Panc1 (cell line): ENCODE results near the gene LRRC38. TPM values are rescaled to one million over a fixed set of nuclear protein-coding genes. Genes with fewer than 3 reads are reported as not detected.

Experiments used
- ATAC-seq: fragments of 200-7000 bp; cut with Tn5 transposase; 2 replicates; pipeline ENCODE4 v1.9.1; 2020; ENCODE audit warnings: mild to moderate bottlenecking, moderate library complexity
- BruUV-seq: library from RNA; stranded (reverse); fragments of 400-500 nt; replicated peaks from 2 replicates; lab custom pipeline; 2021; lab: Mats Ljungman, UMichigan
- CTCF ChIA-PET: fragments of 300-600 bp; sonication (Branson Sonifier 250); formaldehyde crosslinking; loops from one replicate; lab custom pipeline; 2022; ENCODE audit warnings: antibody characterized with exemption; lab: Charles Lee
- POLR2A ChIA-PET: fragments of 300-600 bp; sonication (Branson Sonifier 250); formaldehyde crosslinking; loops from one replicate; lab custom pipeline; 2022; ENCODE audit warnings: antibody characterized with exemption; lab: Charles Lee
- DNase-seq: peaks from one replicate; pipeline ENCODE4 v3.0.0-alpha.2; 2010; ENCODE audit warnings: low read depth, low spot score
- H3K27ac ChIP-seq: 2 replicates; pipeline ENCODE4 v1.5.1; 2011; ENCODE audit warnings: mild to moderate bottlenecking, low read length, inconsistent platforms
- H3K27me3 ChIP-seq: fragments of 200-500 bp; sonication (Bioruptor generic); 2 replicates; pipeline ENCODE4 v1.6.0; 2014; ENCODE audit warnings: low read length, inconsistent platforms; ENCODE audit not compliant: control insufficient read depth, insufficient read depth
- H3K36me3 ChIP-seq: fragments of 200-500 bp; sonication (Bioruptor generic); 2 replicates; pipeline ENCODE4 v1.5.1; 2014; ENCODE audit warnings: inconsistent platforms, mild to moderate bottlenecking, low read length, moderate library complexity; ENCODE audit not compliant: control insufficient read depth, insufficient read depth
- H3K4me1 ChIP-seq: 2 replicates; pipeline ENCODE4 v1.5.1; 2011; ENCODE audit warnings: inconsistent platforms, mild to moderate bottlenecking, low read length, moderate library complexity; ENCODE audit not compliant: control insufficient read depth, insufficient read depth
- H3K4me3 ChIP-seq, 2 experiments: 2 replicates each; pipeline ENCODE4 v1.5.1; 2011 to 2012; ENCODE audit warnings: low read depth in 2 of 2, low read length in 2 of 2, mild to moderate bottlenecking in 2 of 2, inconsistent platforms in 1 of 2, moderate library complexity in 1 of 2
- H3K9me3 ChIP-seq: fragments of 200-500 bp; sonication (Bioruptor generic); 2 replicates; pipeline ENCODE4 v1.5.1; 2014; ENCODE audit warnings: low read depth, mild to moderate bottlenecking, inconsistent platforms, low read length, moderate library complexity; ENCODE audit not compliant: control insufficient read depth, insufficient read depth
- CTCF ChIP-seq: fragments of 450-650 bp; IDR thresholded peaks from 2 replicates; pipeline ENCODE4 v1.5.1; 2017; ENCODE audit warnings: mild to moderate bottlenecking
- POLR2AphosphoS5 ChIP-seq: IDR thresholded peaks from 2 replicates; pipeline ENCODE4 v1.6.1; 2012; ENCODE audit warnings: mild to moderate bottlenecking, low read depth, low read length, moderate library complexity
- REST ChIP-seq, 2 experiments: IDR thresholded peaks; 2 replicates each; pipeline ENCODE4 v1.6.1; 2011 to 2012; ENCODE audit warnings: low read depth in 2 of 2, control low read depth in 1 of 2, low read length in 1 of 2, mild to moderate bottlenecking in 1 of 2, moderate library complexity in 1 of 2; ENCODE audit not compliant: insufficient read depth in 1 of 2
- SIN3A ChIP-seq: IDR thresholded peaks from 2 replicates; pipeline ENCODE4 v1.6.1; 2012; ENCODE audit warnings: low read depth, mild to moderate bottlenecking, low read length, moderate library complexity, borderline replicate concordance; ENCODE audit not compliant: insufficient read depth
- TCF7L2 ChIP-seq: IDR thresholded peaks from 2 replicates; pipeline ENCODE4 v1.6.1; 2011; ENCODE audit warnings: mild to moderate bottlenecking, low read depth, low read length, inconsistent platforms
- in situ Hi-C: cut with HindIII; loops from 2 replicates; pipeline ENCODE4 v1.10.0; 2016; ENCODE audit warnings: low sequenced_read_pairs, low pct_unique_long_range_greater_than_20kb
- intact Hi-C: fragments of 100-400 bp; cut with micrococcal nuclease; formaldehyde crosslinking; loops from one replicate; pipeline ENCODE4 v1.10.0; 2022; ENCODE audit not compliant: unreplicated experiment
- total RNA-seq: library from RNA; stranded (reverse); gene quantifications from one replicate; pipeline ENCODE4 v1.2.1, GENCODE V29; 2021; ENCODE audit not compliant: unreplicated experiment

Gene LRRC38
- total RNA-seq, 1 experiment from 2014 or later: not detected

- ChIA-PET CTCF (no interaction called here), POLR2A (interaction anchor here (0.5 kb wide), 1 partner anchor 22 kb away, joined by 3 read pairs; no protein-coding TSS in a partner anchor)
- Histone ChIP-seq H3K9me3 (no peaks in the 10 kb centered on the region), H3K27ac (no peak overlapping the region), H3K4me1 (no peaks in the 10 kb centered on the region), H3K36me3 (no peaks in the 10 kb centered on the region), H3K27me3 (0 out of 2 replicates have a peak, but pooled peaks cover 6% of the 10 kb centered on the region), H3K4me3 (no peak overlapping the region)
- DNase-seq (no peak), ATAC-seq (no peak)
- in situ Hi-C loops: no loop called here
- no TSS peak for BruUV-seq
- TF ChIP-seq SIN3A (no peak), TCF7L2 (no peak), POLR2AphosphoS5 (no peak)
- intact Hi-C loops: no loop called here
These were observed 19.8 kb downstream of the LRRC38 start for GRCh38 chr1:13494025-13494424.

- Histone ChIP-seq H3K4me1 (no peaks in the 10 kb centered on the region), H3K36me3 (no peaks in the 10 kb centered on the region), H3K27ac (no peak overlapping the region), H3K27me3 (0 out of 2 replicates have a peak, but pooled peaks cover 6% of the 10 kb centered on the region), H3K4me3 (no peak overlapping the region), H3K9me3 (no peaks in the 10 kb centered on the region)
- intact Hi-C loops (no loop called here), in situ Hi-C loops (no loop called here)
- CTCF ChIA-PET: no interaction called here
- POLR2A ChIA-PET: interaction anchor here (0.7 kb wide), 1 partner anchor 566 kb away, joined by 5 read pairs; no protein-coding TSS in a partner anchor
- TF ChIP-seq CTCF: no peak
- no peak for TF ChIP-seq POLR2AphosphoS5
- TF ChIP-seq SIN3A: no peak
- TF ChIP-seq TCF7L2: no peak
- no peak for TF ChIP-seq REST (IDR thresholded peaks at IDR 0.05; ENCODE audit: insufficient read depth in 1 of 2, low read depth in 2 of 2, low read length in 1 of 2)
- ATAC-seq: no peak
- no TSS peak for BruUV-seq
- DNase-seq: no peak
These were observed 21.1 kb downstream of the LRRC38 start for GRCh38 chr1:13492711-13493110.

GRCh38 chr1:13487957-13488356 is 25.8 kb downstream of the LRRC38 start:
- intact Hi-C loops: no loop called here
- H3K4me3 ChIP-seq: no peak overlapping the region
- no peak for DNase-seq
- no peaks in the 10 kb centered on the region for H3K4me1 ChIP-seq
- H3K27ac ChIP-seq: no peak overlapping the region
- H3K9me3 ChIP-seq: no peaks in the 10 kb centered on the region
- CTCF ChIA-PET: no interaction called here
- BruUV-seq: no TSS peak
- TF ChIP-seq POLR2AphosphoS5 (no peak), TCF7L2 (no peak), SIN3A (no peak), REST (IDR thresholded peaks at IDR 0.05; ENCODE audit: insufficient read depth in 1 of 2, low read depth in 2 of 2, low read length in 1 of 2) (no peak), CTCF (no peak)
- H3K27me3 ChIP-seq: no peaks in the 10 kb centered on the region
- POLR2A ChIA-PET: no interaction called here
- in situ Hi-C loops: no loop called here
- no peak for ATAC-seq
- no peaks in the 10 kb centered on the region for H3K36me3 ChIP-seq
